ENCODE data around the gene PRKAG1.

Gene PRKAG1

DNA sequence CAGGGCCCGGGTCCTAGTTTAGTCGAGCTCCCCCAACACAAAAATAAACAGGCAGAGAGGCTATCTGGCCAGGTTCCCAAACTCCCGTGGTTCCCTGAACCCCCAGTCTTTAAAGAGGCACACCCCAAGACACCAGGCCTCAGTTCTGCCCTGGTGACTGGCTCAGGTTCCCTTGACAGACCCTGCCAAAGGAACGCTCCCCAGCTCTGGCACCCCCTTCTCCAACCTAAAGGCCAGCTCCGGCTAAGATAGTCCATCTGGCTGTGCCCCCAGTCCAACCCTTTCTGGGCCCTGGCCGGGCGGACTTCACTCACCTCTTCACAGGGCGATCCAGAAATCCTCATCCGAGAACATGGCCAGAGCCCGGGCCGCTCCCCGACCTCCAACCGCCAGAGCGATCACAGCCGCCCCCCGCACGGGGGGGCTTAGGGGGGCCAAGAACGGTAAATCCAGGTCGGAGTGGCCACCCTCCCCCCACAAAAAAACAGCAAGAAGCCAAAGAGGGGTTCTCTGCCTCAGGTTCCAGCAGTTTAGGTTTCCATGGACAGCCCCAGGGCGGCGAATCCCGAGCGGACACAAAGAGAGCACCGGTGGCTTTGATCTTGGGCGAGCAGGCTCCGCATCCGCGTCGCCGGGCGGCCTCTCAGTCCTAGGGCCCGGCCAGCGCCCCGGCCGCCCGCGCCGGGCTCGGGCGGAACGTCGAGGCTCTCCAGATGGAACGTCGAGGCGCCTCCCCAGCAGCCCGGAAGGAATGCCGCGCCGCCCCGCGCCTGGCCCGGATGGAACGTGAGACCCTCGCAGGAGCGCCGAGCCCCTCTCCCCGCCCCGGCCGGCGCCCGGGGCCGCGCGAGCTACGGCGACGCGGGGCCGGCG lies 41.0 kb upstream of the PRKAG1 start:
- H3K27ac ChIP-seq: peak overlapping the region; percentile 89
- no peak for TF ChIP-seq ZFX (IDR thresholded peaks at IDR 0.05; ENCODE audit: borderline replicate concordance)
- TF ChIP-seq CTCF (IDR thresholded peaks at IDR 0.05): no peak

GRCh38 chr12:49059045-49059298 lies 40.4 kb upstream of the PRKAG1 start:
- TF ChIP-seq ZFX (IDR thresholded peaks at IDR 0.05; ENCODE audit: borderline replicate concordance): no peak
- TF ChIP-seq CTCF (IDR thresholded peaks at IDR 0.05): no peak
- H3K27ac ChIP-seq: peak overlapping the region; percentile 89

DNA sequence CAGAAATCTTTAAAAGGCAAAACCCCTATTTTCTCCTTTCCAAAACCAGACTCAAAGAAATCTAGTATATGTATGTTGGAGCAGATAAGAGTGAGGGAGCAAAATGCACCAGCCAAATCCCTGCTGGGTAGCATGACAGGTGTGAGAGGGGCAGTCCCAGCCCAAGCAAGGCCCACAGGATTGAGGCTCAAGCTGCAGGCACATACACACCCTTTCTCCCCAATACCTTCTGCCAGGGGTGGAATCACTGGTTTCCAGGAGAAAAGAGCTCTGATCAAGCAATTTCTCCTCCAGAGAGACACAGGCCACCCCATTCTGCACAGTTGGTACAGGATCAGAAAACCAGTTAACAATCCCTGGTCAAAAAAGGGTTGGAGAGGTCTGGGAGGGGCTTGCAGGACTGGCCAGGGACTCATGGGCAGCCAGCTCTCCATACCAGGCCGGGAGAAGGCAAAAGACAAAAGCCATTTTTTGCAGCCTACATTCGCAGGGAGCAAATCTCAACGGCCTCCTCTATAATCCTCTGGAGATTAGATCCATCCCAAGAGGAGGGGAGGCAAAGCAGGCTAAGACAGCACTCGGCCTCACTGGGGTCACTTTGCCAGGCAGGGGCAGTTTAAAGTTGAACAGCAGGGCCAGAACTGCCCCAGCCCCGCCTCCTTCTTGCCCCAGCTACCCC lies 39.9 kb upstream of the PRKAG1 start:
- TF ChIP-seq ZFX (IDR thresholded peaks at IDR 0.05; ENCODE audit: borderline replicate concordance) (no peak), CTCF (IDR thresholded peaks at IDR 0.05) (no peak)
- H3K27ac ChIP-seq: peak overlapping the region; percentile 89

- TF ChIP-seq CTCF (IDR thresholded peaks at IDR 0.05): no peak
- no peak for TF ChIP-seq ZFX (IDR thresholded peaks at IDR 0.05; ENCODE audit: borderline replicate concordance)
- H3K27ac ChIP-seq: peak overlapping the region; percentile 89
Observed at GRCh38 chr12:49057888-49058287, 39.3 kb upstream of the PRKAG1 start.

DNA sequence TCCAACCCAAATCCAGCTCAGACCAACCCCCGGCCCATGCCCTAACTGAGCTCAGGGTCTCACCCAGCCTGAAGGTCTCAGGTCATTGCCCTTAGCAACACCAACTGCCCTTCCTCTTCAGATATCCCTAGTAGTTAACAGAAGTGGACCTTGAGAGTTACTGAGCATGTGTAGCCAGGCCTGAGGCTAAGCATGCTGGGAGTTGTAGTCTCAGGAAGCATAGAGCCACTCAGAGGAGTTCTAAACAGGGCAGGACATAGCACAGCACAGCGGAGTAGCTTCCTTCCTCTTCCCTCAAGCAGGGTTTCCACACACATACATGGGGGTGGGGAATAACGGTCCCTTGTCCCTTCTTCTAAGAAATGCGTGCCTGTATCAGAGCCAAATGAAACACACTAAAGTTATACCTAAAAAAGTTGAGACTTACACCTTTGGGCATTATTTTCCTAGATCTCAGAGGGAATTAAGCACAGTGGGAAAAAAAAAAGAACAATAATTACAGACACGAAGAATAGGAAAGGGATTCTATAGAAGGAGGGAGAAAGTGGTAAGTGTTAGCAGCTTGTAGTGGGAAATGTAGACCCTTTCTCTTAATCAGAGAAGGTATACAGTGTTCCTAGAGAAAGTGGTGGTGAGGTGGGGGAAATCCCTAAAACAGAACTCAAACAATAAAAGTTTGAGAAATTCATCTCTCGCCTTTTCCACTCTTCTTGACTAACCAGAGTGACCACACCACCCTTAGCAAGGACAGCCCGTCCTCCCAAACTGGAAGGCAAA lies 37.6 kb upstream of the PRKAG1 start:
- peak overlapping the region; percentile 89 for H3K27ac ChIP-seq
- no peak for TF ChIP-seq CTCF (IDR thresholded peaks at IDR 0.05)
- no peak for TF ChIP-seq ZFX (IDR thresholded peaks at IDR 0.05; ENCODE audit: borderline replicate concordance)

- H3K27ac ChIP-seq: peak overlapping the region; percentile 89
- TF ChIP-seq ZFX (IDR thresholded peaks at IDR 0.05; ENCODE audit: borderline replicate concordance) (no peak), CTCF (IDR thresholded peaks at IDR 0.05) (no peak)
Observed at GRCh38 chr12:49055092-49055491, 36.5 kb upstream of the PRKAG1 start.
